GOT3 (cell line): ENCODE measurements around the gene TPD52L2.

Experiments
- DNase-seq: peaks from one replicate; lab custom pipeline; 2025; ENCODE audit warnings: mixed read lengths; lab: John Stamatoyannopoulos, UW

The TPD52L2 gene

GRCh38 chr20:63932606-63933160 lies 67.6 kb downstream of the TPD52L2 start:
- no peak for DNase-seq

GRCh38 chr20:63933646-63934045 lies 68.6 kb downstream of the TPD52L2 start:
- no peak for DNase-seq

GRCh38 chr20:63934271-63935068 lies 69.4 kb downstream of the TPD52L2 start:
- DNase-seq, result no peak

GRCh38 chr20:63935447-63935846 lies 70.4 kb downstream of the TPD52L2 start:
- DNase-seq, result no peak

- no peak for DNase-seq
These were observed 72.5 kb downstream of the TPD52L2 start for GRCh38 chr20:63937596-63937995.

GRCh38 chr20:63939061-63939935 lies 74.2 kb downstream of the TPD52L2 start:
- no peak for DNase-seq

GRCh38 chr20:63940071-63940471 lies 75.0 kb downstream of the TPD52L2 start:
- no peak for DNase-seq

- no peak for DNase-seq
These were observed 75.6 kb downstream of the TPD52L2 start for GRCh38 chr20:63940472-63941266.
